ENCODE data around the gene CYP2C18. TPM values are rescaled to one million over a fixed set of nuclear protein-coding genes. Genes with fewer than 3 reads are reported as not detected.

The CYP2C18 gene
- total RNA-seq, 4 donors from 2014 or later: not detected

DNA sequence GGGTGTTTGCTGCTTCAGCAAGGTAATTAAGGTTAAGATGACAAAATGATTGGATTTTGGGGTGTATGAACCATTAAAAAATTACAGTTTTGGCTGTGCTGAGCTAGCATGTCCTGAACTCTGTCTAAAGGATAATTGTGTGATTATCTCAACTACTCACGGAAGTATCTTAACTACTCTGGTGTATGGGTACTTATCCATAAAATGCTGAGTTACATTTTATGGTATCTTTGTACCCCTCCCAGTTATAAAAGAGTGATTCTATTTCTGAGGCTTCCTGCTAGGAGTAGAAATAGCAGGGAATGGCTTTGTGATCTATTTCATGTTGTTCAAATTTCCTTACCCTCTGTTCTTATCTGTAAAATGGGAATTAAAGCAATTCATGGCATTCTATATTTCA, 22.6 kb downstream of the CYP2C18 start:
- Histone ChIP-seq H3K9me3 (no peaks in the 10 kb centered on the region), H3K27ac (no peak overlapping the region), H3K4me1 (no peaks in the 10 kb centered on the region), H3K36me3 (no peaks in the 10 kb centered on the region), H3K27me3 (no peaks in the 10 kb centered on the region), H3K4me3 (no peak overlapping the region)
- no peak for DNase-seq
- TF ChIP-seq POLR2A (IDR thresholded peaks at IDR 0.05): no peak
- no peak for TF ChIP-seq CTCF (IDR thresholded peaks at IDR 0.05)
- intact Hi-C loops (cut with DNase I; ENCODE audit: low total_unique reads): no loop called here

- H3K36me3 ChIP-seq: no peaks in the 10 kb centered on the region
- intact Hi-C loops (cut with DNase I; ENCODE audit: low total_unique reads): no loop called here
- no peak for DNase-seq
- TF ChIP-seq POLR2A (IDR thresholded peaks at IDR 0.05): no peak
- TF ChIP-seq CTCF (IDR thresholded peaks at IDR 0.05): no peak
- no peaks in the 10 kb centered on the region for H3K4me1 ChIP-seq
- H3K27ac ChIP-seq: no peak overlapping the region
- no peak overlapping the region for H3K4me3 ChIP-seq
- no peaks in the 10 kb centered on the region for H3K9me3 ChIP-seq
- no peaks in the 10 kb centered on the region for H3K27me3 ChIP-seq
Observed at GRCh38 chr10:94710578-94710977, 27.0 kb downstream of the CYP2C18 start.

DNA sequence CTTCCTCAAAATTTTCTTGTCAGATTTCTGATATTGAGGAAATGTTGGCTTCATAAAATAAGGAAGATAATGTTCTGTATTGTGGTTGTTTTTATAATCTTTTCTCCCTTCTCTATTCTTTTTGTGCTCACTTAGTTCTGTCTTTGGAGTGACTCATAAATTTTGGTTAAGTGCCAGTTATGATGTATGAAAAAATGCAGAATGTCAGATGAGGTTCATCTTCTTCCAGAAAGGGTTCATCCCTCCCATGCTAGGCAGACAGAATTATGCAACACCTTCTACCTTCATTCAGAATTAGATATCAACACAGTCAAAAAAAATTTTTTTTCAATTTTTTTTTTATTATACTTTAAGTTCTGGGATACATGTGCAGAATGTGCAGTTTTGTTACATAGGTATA, 42.3 kb downstream of the CYP2C18 start:
- DNase-seq: no peak
- H3K9me3 ChIP-seq: no peaks in the 10 kb centered on the region
- intact Hi-C loops (cut with DNase I; ENCODE audit: low total_unique reads): no loop called here
- H3K4me1 ChIP-seq: no peaks in the 10 kb centered on the region
- no peak for TF ChIP-seq CTCF (IDR thresholded peaks at IDR 0.05)
- no peak for TF ChIP-seq POLR2A (IDR thresholded peaks at IDR 0.05)
- no peaks in the 10 kb centered on the region for H3K27me3 ChIP-seq
- no peak overlapping the region for H3K4me3 ChIP-seq
- no peak overlapping the region for H3K27ac ChIP-seq
- H3K36me3 ChIP-seq: no peaks in the 10 kb centered on the region

GRCh38 chr10:94735197-94735596, 51.7 kb downstream of the CYP2C18 start:
- Histone ChIP-seq H3K36me3 (no peaks in the 10 kb centered on the region), H3K27ac (no peak overlapping the region), H3K9me3 (no peaks in the 10 kb centered on the region), H3K27me3 (no peaks in the 10 kb centered on the region), H3K4me3 (no peak overlapping the region), H3K4me1 (no peaks in the 10 kb centered on the region)
- TF ChIP-seq CTCF (IDR thresholded peaks at IDR 0.05): no peak
- no peak for TF ChIP-seq POLR2A (IDR thresholded peaks at IDR 0.05)
- no peak for DNase-seq
- intact Hi-C loops (cut with DNase I; ENCODE audit: low total_unique reads): no loop called here

- intact Hi-C loops (cut with DNase I; ENCODE audit: low total_unique reads): no loop called here
- Histone ChIP-seq H3K9me3 (no peaks in the 10 kb centered on the region), H3K4me3 (no peak overlapping the region), H3K27me3 (no peaks in the 10 kb centered on the region), H3K27ac (no peak overlapping the region), H3K4me1 (no peaks in the 10 kb centered on the region), H3K36me3 (no peaks in the 10 kb centered on the region)
- DNase-seq: no peak
- TF ChIP-seq POLR2A (IDR thresholded peaks at IDR 0.05): no peak
- no peak for TF ChIP-seq CTCF (IDR thresholded peaks at IDR 0.05)
Observed at GRCh38 chr10:94738588-94738987, 55.1 kb downstream of the CYP2C18 start.
